IMR-90 (cell line): Measurements from ENCODE around the gene MSI2.

ENCODE experiments used
- BHLHE40 ChIP-seq: fragments of 150-350 bp; IDR thresholded peaks from 2 replicates; pipeline ENCODE4 v1.6.1; 2016; ENCODE audit warnings: mild to moderate bottlenecking, low read depth, low read length
- CTCF ChIP-seq: conservative IDR thresholded peaks from 2 replicates; pipeline ENCODE4 v1.5.1; 2012; ENCODE audit warnings: mild to moderate bottlenecking, low read depth, low read length, improper control_type of control experiment
- MXI1 ChIP-seq: IDR thresholded peaks from 2 replicates; pipeline ENCODE4 v1.6.1; 2012; ENCODE audit warnings: low read depth, mild to moderate bottlenecking, low read length, moderate library complexity, borderline replicate concordance
- POLR2A ChIP-seq: IDR thresholded peaks from 2 replicates; pipeline ENCODE4 v1.6.1; 2012; ENCODE audit warnings: mild to moderate bottlenecking, low read depth, low read length
- RAD21 ChIP-seq: IDR thresholded peaks from 2 replicates; pipeline ENCODE4 v1.6.1; 2012; ENCODE audit warnings: low read length, improper control_type of control experiment
- RFX5 ChIP-seq: IDR thresholded peaks from 2 replicates; pipeline ENCODE4 v1.8.0; 2012; ENCODE audit warnings: low read depth, mild to moderate bottlenecking, low read length, moderate library complexity

DNA sequence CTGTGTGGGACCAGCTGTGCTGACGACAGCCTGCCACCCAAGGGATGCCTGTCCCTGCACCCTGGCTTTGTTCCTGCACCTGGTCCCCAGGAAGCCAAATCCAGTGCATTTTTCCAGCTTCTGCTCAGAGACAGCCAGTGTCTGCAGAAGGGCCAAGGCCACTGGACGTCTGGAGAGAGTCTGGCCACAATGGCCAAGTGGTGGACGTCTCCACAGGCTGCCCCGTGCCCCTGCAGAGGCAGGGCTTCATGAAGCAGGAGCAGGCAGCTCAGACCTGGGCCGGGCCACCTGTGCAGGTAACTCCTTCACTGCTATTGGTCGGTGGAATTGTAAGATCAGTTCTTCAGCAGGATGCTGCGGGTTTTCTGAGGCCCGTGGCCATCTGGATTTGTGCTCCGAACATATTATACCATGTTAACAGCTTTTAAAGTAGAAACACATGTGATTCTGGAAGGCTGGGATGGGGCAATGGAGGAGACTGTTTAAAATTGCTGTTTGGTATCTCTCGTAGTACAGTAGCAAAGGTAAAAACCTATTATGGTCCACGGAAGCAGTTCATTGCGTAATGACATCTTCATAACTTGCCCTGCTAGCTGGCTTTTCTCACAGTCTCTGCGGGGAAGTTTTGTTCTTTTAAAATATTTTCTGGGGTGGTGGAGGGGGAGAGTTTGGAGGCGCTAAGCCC, 303.5 kb downstream of the MSI2 start:
- TF ChIP-seq MXI1 (no peak), CTCF (no peak), POLR2A (no peak), BHLHE40 (no peak), RAD21 (no peak), RFX5 (no peak)
